Breast epithelium (tissue), 4 donors: ENCODE measurements around the gene ZNF160. TPM values are rescaled to one million over a fixed set of nuclear protein-coding genes. Genes with fewer than 3 reads are reported as not detected.

Source experiments
- DNase-seq, 2 donors: peaks; one replicate each; pipeline ENCODE4 v3.0.0-alpha.2; 2019; ENCODE audit warnings: low spot score in 2 of 2
- H3K27ac ChIP-seq, 2 donors: fragments of 200-600 bp; sonication (generic) in 1 of 2; one replicate each; pipeline ENCODE4 v1.5.1; 2016 to 2019; ENCODE audit warnings: mild to moderate bottlenecking in 1 of 2
- H3K27me3 ChIP-seq, 2 donors: fragments of 200-600 bp; sonication (generic) in 1 of 2; one replicate each; pipeline versions ENCODE4 v1.5.1 to v1.6.0; 2017 to 2019; ENCODE audit warnings: control low read depth in 1 of 2, mild to moderate bottlenecking in 1 of 2
- H3K36me3 ChIP-seq: fragments of 200-600 bp; one replicate; pipeline ENCODE4 v1.5.1; 2019
- H3K4me1 ChIP-seq, 2 donors: fragments of 200-600 bp; sonication (generic); one replicate each; pipeline ENCODE4 v1.5.1; 2016 to 2019; ENCODE audit warnings: control low read depth in 1 of 2
- H3K4me3 ChIP-seq, 3 donors: fragments of 200-600 bp; sonication (generic); 1 replicate in 2 of 3; 2 replicates in 1 of 3; pipeline ENCODE4 v1.5.1; 2016 to 2019; ENCODE audit warnings: mild to moderate bottlenecking in 3 of 3, moderate library complexity in 2 of 3
- H3K9me3 ChIP-seq, 2 donors: fragments of 200-600 bp; sonication (generic) in 1 of 2; one replicate each; pipeline ENCODE4 v1.5.1; 2016 to 2019; ENCODE audit warnings: control low read depth in 1 of 2
- POLR2A ChIP-seq: fragments of 450-650 bp; IDR thresholded peaks from one replicate; pipeline ENCODE4 v1.6.1; 2016; ENCODE audit warnings: antibody characterized with exemption, mild to moderate bottlenecking, moderate library complexity
- POLR2AphosphoS5 ChIP-seq, 3 donors: sonication (generic); formaldehyde crosslinking; IDR thresholded peaks; one replicate each; pipeline ENCODE4 v1.6.1; 2017; ENCODE audit warnings: antibody characterized with exemption in 3 of 3
- intact Hi-C: fragments of 100-400 bp; cut with DNase I; formaldehyde crosslinking; loops from one replicate; pipeline ENCODE4 v1.15.1; 2023; ENCODE audit warnings: low total_unique reads
- total RNA-seq, 3 donors: library from RNA; depleted of rRNA; stranded (reverse); fragments of >200 nt; gene quantifications; one replicate each; pipeline ENCODE4 v1.1.0, GENCODE V29; 2016
- TF ChIP-seq, protein P1 (sequence below), 3 donors: fragments of 450-650 bp; IDR thresholded peaks; one replicate each; pipeline ENCODE4 v1.5.1; 2016 to 2017; ENCODE audit warnings: antibody characterized with exemption in 3 of 3, mild to moderate bottlenecking in 3 of 3, moderate library complexity in 3 of 3

ZNF160 gene
- total RNA-seq, 3 donors from 2014 or later = 34.9 to 87.2 (median 52.8) TPM

- intact Hi-C loops = loop anchor here (10.0 kb wide), 1 partner anchor 725 kb away; no protein-coding TSS in a partner anchor
- Histone ChIP-seq H3K36me3 (no peaks in the 10 kb centered on the region), H3K9me3 (peaks cover 23 to 42% of the 10 kb centered on the region in 2 donors), H3K27ac (no peak overlapping the region), H3K4me1 (no peaks in the 10 kb centered on the region), H3K27me3 (no peaks in the 10 kb centered on the region), H3K4me3 (no peak overlapping the region)
- DNase-seq = no peak
- TF ChIP-seq, protein P1, sequence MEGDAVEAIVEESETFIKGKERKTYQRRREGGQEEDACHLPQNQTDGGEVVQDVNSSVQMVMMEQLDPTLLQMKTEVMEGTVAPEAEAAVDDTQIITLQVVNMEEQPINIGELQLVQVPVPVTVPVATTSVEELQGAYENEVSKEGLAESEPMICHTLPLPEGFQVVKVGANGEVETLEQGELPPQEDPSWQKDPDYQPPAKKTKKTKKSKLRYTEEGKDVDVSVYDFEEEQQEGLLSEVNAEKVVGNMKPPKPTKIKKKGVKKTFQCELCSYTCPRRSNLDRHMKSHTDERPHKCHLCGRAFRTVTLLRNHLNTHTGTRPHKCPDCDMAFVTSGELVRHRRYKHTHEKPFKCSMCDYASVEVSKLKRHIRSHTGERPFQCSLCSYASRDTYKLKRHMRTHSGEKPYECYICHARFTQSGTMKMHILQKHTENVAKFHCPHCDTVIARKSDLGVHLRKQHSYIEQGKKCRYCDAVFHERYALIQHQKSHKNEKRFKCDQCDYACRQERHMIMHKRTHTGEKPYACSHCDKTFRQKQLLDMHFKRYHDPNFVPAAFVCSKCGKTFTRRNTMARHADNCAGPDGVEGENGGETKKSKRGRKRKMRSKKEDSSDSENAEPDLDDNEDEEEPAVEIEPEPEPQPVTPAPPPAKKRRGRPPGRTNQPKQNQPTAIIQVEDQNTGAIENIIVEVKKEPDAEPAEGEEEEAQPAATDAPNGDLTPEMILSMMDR (IDR thresholded peaks at IDR 0.05) = no peak
- TF ChIP-seq POLR2AphosphoS5 (IDR thresholded peaks at IDR 0.05) (no peak), POLR2A (no peak)
Measured at GRCh38 chr19:53079313-53079924, 23.8 kb downstream of the ZNF160 start.

DNA sequence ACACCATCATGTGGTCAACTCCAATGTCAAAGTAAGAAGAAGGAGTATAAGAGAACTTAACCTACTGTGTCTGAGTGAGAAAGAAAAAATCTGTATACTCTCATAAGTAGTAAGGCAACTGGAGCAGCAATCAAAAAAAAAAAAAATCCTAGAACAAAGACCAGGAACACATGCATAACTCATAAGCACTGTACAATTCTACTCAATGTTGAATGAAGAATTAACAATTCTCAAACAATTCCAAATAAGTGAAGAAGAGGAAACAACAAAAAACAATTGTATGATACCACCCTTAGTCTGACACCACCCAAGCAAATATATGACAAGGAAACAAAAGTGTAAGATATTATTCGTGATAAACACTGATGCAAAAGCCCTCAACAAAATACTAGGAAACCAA, 24.6 kb downstream of the ZNF160 start:
- Histone ChIP-seq H3K27me3 (no peaks in the 10 kb centered on the region), H3K4me1 (no peaks in the 10 kb centered on the region), H3K36me3 (no peaks in the 10 kb centered on the region), H3K4me3 (no peak overlapping the region), H3K9me3 (peaks cover 27 to 42% of the 10 kb centered on the region in 2 donors), H3K27ac (no peak overlapping the region)
- no peak for DNase-seq
- TF ChIP-seq, protein P1 (IDR thresholded peaks at IDR 0.05) = no peak
- TF ChIP-seq POLR2A = no peak
- TF ChIP-seq POLR2AphosphoS5 (IDR thresholded peaks at IDR 0.05) = no peak
- intact Hi-C loops = loop anchor here (10.0 kb wide), 1 partner anchor 726 kb away; no protein-coding TSS in a partner anchor

DNA sequence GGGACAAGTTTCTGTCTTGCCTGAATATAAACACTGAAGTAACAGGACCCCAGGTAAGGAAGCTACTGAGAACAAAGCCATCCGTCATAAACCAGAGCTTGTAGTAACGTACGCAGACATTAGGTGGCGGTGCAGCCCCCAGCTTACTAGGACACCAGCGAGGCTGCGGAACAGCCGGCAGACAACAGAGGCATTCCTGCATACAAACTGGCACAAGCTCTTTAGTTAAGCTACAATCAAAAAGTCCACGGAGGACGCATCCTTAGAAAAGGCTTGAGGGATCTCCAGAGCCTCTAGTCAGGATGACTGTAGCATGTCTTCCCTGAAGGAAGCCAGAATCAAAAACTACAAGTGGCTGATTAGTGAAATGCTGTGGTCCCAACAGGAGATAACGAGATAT, 26.2 kb downstream of the ZNF160 start:
- peaks cover 19 to 50% of the 10 kb centered on the region in 2 donors for H3K9me3 ChIP-seq
- no peak for DNase-seq
- no peaks in the 10 kb centered on the region for H3K27me3 ChIP-seq
- H3K27ac ChIP-seq = no peak overlapping the region
- H3K4me1 ChIP-seq = no peaks in the 10 kb centered on the region
- TF ChIP-seq, protein P1 (IDR thresholded peaks at IDR 0.05) = peak in 2 of 3 donors; percentile 17 to 48
- no peak for TF ChIP-seq POLR2AphosphoS5 (IDR thresholded peaks at IDR 0.05)
- peaks cover 9% of the 10 kb centered on the region for H3K36me3 ChIP-seq
- intact Hi-C loops = loop anchor here (10.0 kb wide), 1 partner anchor 728 kb away; no protein-coding TSS in a partner anchor
- H3K4me3 ChIP-seq = no peak overlapping the region

DNA sequence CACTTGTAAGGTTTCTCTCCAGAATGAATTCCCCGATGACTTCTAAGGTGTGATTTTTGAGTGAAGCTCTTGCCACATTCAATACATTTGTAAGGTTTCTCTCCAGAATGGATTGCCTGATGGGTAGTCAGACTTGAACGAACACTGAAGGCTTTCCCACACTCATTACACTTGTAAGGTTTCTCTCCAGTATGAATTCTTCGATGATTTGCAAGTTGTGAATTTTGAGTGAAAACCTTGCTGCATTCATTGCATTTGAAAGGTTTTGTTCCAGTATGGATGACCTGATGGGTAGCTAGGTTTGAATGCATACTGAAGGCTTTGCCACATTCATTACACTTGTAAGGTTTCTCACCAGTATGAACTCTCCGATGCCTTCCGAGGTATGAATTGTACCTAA, 34.4 kb downstream of the ZNF160 start:
- no peak for TF ChIP-seq POLR2A
- no peak for TF ChIP-seq POLR2AphosphoS5 (IDR thresholded peaks at IDR 0.05)
- TF ChIP-seq, protein P1 (IDR thresholded peaks at IDR 0.05) = no peak
- Histone ChIP-seq H3K4me3 (peak overlapping the region in 1 of 3 donors; percentile 30), H3K27me3 (no peaks in the 10 kb centered on the region), H3K9me3 (peaks cover 83 to 92% of the 10 kb centered on the region in 2 donors), H3K4me1 (no peaks in the 10 kb centered on the region), H3K27ac (no peak overlapping the region), H3K36me3 (peaks cover 29% of the 10 kb centered on the region)
- intact Hi-C loops = no loop called here
- no peak for DNase-seq

- Histone ChIP-seq H3K27ac (no peak overlapping the region), H3K36me3 (peaks cover 26% of the 10 kb centered on the region), H3K4me1 (no peaks in the 10 kb centered on the region), H3K4me3 (peak overlapping the region in 1 of 3 donors; percentile 30), H3K9me3 (peaks cover 85 to 95% of the 10 kb centered on the region in 2 donors), H3K27me3 (no peaks in the 10 kb centered on the region)
- intact Hi-C loops = no loop called here
- no peak for DNase-seq
- no peak for TF ChIP-seq POLR2A
Measured at GRCh38 chr19:53068199-53068598, 35.0 kb downstream of the ZNF160 start.
